ENCODE data around the gene CAMK4.

GRCh38 chr5:111509119-111509518 lies 284.9 kb downstream of the CAMK4 start:
- TF ChIP-seq CTCF (conservative IDR thresholded peaks at IDR 0.05 in 1 of 2, IDR thresholded peaks at IDR 0.05 in 1 of 2; ENCODE audit: extremely low read depth in 1 of 2, insufficient read depth in 1 of 2, low read depth in 1 of 2, low read length in 2 of 2), result no peak
- no peak for TF ChIP-seq EZH2 (IDR thresholded peaks at IDR 0.05; ENCODE audit: borderline replicate concordance, low read length)
